ENCODE data around the gene RERE. TPM values are rescaled to one million over a fixed set of nuclear protein-coding genes. Genes with fewer than 3 reads are reported as not detected.

Gene RERE
- total and polyA plus RNA-seq, 2 donors (not counting 3 experiments of a cell fraction or from before 2014, with no cell fraction given), result 14.1 to 113 TPM

GRCh38 chr1:8350914-8351684 is 466.3 kb downstream of the RERE start:
- ChIA-PET POLR2A (no interaction called here), CTCF (interaction anchor here (0.8 to 4.9 kb wide), 9 partner anchors 36 to 684 kb away, joined by 3 to 131 read pairs (median 12); no protein-coding TSS in a partner anchor)
- Histone ChIP-seq H3K79me2 (ENCODE audit: control insufficient read depth, insufficient read depth, low read length) (no peaks in the 10 kb centered on the region), H3K36me3 (ENCODE audit: control insufficient read depth in 2 of 2, extremely low read depth in 1 of 2, insufficient read depth in 2 of 2, low read length in 2 of 2) (peaks cover 0 to 12% of the 10 kb centered on the region in 2 experiments), H4K20me1 (replicated peaks; ENCODE audit: control insufficient read depth, extremely low read depth, insufficient read depth, low read length) (no peaks in the 10 kb centered on the region), H3K9me3 (replicated peaks; ENCODE audit: control insufficient read depth, insufficient read depth, low read length) (no peaks in the 10 kb centered on the region), H3K27ac (ENCODE audit: insufficient read depth, low read depth, low read length) (no peak overlapping the region), H3K9me1 (replicated peaks; ENCODE audit: control insufficient read depth, extremely low read depth, insufficient read depth, low read length) (no peaks in the 10 kb centered on the region), H3K4me1 (ENCODE audit: control insufficient read depth, extremely low read depth, insufficient read depth, low read length) (peaks cover 16% of the 10 kb centered on the region), H3K9ac (replicated peaks; ENCODE audit: extremely low read depth, insufficient read depth, low read length) (no peak overlapping the region), H2AFZ (ENCODE audit: low read depth, low read length) (no peak overlapping the region), H3K27me3 (ENCODE audit: control insufficient read depth in 2 of 2, insufficient read depth in 2 of 2, low read length in 2 of 2) (no peaks in the 10 kb centered on the region), H3K4me2 (ENCODE audit: insufficient read depth, low read length) (no peak overlapping the region), H3K4me3 (replicated peaks in 1 of 3; ENCODE audit: insufficient read depth in 1 of 3, low read depth in 1 of 3, low read length in 3 of 3) (no peak overlapping the region)
- FAIRE-seq (no peak), DNase-seq (ENCODE audit: low read depth, low spot score) (no peak)
- no peak for TF ChIP-seq CTCF (IDR thresholded peaks at IDR 0.05; ENCODE audit: extremely low read depth in 1 of 2, insufficient read depth in 1 of 2, low read depth in 1 of 2, low read length in 2 of 2)
- TF ChIP-seq POLR2AphosphoS5 (IDR thresholded peaks at IDR 0.05; ENCODE audit: insufficient read depth, low read depth, low read length), result no peak
- dilution Hi-C loops (cut with MboI; ENCODE audit: extremely low pct_ligation_motif_present, low sequenced_read_pairs), result no loop called here
- intact Hi-C loops (cut with micrococcal nuclease), result no loop called here
- no TSS peak for BruUV-seq (replicated peaks)

DNA sequence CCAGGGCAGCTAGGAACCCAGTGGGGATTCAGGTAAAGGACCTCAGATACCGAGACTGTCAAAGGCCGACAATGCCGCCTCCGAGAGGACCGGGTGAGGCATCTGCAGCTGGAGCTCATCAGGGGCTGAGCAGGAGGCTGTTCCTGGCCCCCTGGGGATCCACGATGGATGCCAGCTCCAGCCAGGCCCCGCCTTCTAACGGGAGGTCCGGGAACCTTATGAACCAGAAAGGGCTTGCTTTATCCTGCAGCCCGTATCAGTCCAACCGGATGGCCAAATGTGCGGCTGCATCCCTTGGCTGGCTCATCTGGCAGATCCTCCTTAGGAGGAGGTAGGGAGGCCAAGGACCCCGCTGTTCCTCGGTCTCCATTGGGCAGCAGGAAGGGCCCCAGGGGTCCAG is 467.5 kb downstream of the RERE start:
- CTCF ChIA-PET, result interaction anchor here (0.8 to 4.9 kb wide), 14 partner anchors 10 to 683 kb away, joined by 3 to 131 read pairs (median 6); no protein-coding TSS in a partner anchor
- no peaks in the 10 kb centered on the region for H4K20me1 ChIP-seq (replicated peaks; ENCODE audit: control insufficient read depth, extremely low read depth, insufficient read depth, low read length)
- no peak overlapping the region for H3K27ac ChIP-seq (ENCODE audit: insufficient read depth, low read depth, low read length)
- peaks cover 0 to 3% of the 10 kb centered on the region in 2 experiments for H3K36me3 ChIP-seq (ENCODE audit: control insufficient read depth in 2 of 2, extremely low read depth in 1 of 2, insufficient read depth in 2 of 2, low read length in 2 of 2)
- no peaks in the 10 kb centered on the region for H3K79me2 ChIP-seq (ENCODE audit: control insufficient read depth, insufficient read depth, low read length)
- dilution Hi-C loops (cut with MboI; ENCODE audit: extremely low pct_ligation_motif_present, low sequenced_read_pairs), result no loop called here
- no peaks in the 10 kb centered on the region for H3K9me3 ChIP-seq (replicated peaks; ENCODE audit: control insufficient read depth, insufficient read depth, low read length)
- intact Hi-C loops (cut with micrococcal nuclease), result loop anchor here (1.0 to 2.0 kb wide), 4 partner anchors 35 to 375 kb away; no protein-coding TSS in a partner anchor
- POLR2A ChIA-PET, result no interaction called here
- H2AFZ ChIP-seq (ENCODE audit: low read depth, low read length), result no peak overlapping the region
- no peak overlapping the region for H3K9ac ChIP-seq (replicated peaks; ENCODE audit: extremely low read depth, insufficient read depth, low read length)
- no peak for TF ChIP-seq MYC (IDR thresholded peaks at IDR 0.05; ENCODE audit: low read depth, low read length)
- TF ChIP-seq POLR2AphosphoS5 (IDR thresholded peaks at IDR 0.05; ENCODE audit: insufficient read depth, low read depth, low read length), result no peak
- no peak for TF ChIP-seq MAX (IDR thresholded peaks at IDR 0.05; ENCODE audit: insufficient read depth, insufficient read length)
- TF ChIP-seq EZH2 (IDR thresholded peaks at IDR 0.05; ENCODE audit: borderline replicate concordance, low read depth, low read length, severe bottlenecking), result no peak
- TF ChIP-seq FOS (IDR thresholded peaks at IDR 0.05; ENCODE audit: borderline replicate concordance, insufficient read depth, low read length), result no peak
- TF ChIP-seq CTCF (IDR thresholded peaks at IDR 0.05; ENCODE audit: extremely low read depth in 1 of 2, insufficient read depth in 1 of 2, low read depth in 1 of 2, low read length in 2 of 2), result no peak
- no peak for TF ChIP-seq JUN (IDR thresholded peaks at IDR 0.05; ENCODE audit: borderline replicate concordance, insufficient read depth, insufficient read length, low read depth)
- no peak for TF ChIP-seq POLR2A (IDR thresholded peaks at IDR 0.05; ENCODE audit: low read depth, low read length)
- TF ChIP-seq GATA2 (IDR thresholded peaks at IDR 0.05; ENCODE audit: insufficient read depth, insufficient read length, low read depth, low read length), result no peak
- FAIRE-seq, result no peak
- DNase-seq (ENCODE audit: low read depth, low spot score), result no peak
- no peak overlapping the region for H3K4me3 ChIP-seq (replicated peaks in 1 of 3; ENCODE audit: insufficient read depth in 1 of 3, low read depth in 1 of 3, low read length in 3 of 3)
- no TSS peak for BruUV-seq (replicated peaks)
- H3K4me1 ChIP-seq (ENCODE audit: control insufficient read depth, extremely low read depth, insufficient read depth, low read length), result peaks cover 16% of the 10 kb centered on the region
- no peaks in the 10 kb centered on the region for H3K9me1 ChIP-seq (replicated peaks; ENCODE audit: control insufficient read depth, extremely low read depth, insufficient read depth, low read length)
- no peaks in the 10 kb centered on the region for H3K27me3 ChIP-seq (ENCODE audit: control insufficient read depth in 2 of 2, insufficient read depth in 2 of 2, low read length in 2 of 2)
- no peak overlapping the region for H3K4me2 ChIP-seq (ENCODE audit: insufficient read depth, low read length)
